Esophagus muscularis mucosa (tissue), 4 donors: ENCODE measurements around the gene CMTR2.

Experiments used
- CTCF ChIP-seq, 3 experiments: fragments of 200-600 bp in 2 of 3; fragments of 450-650 bp in 1 of 3; sonication (generic) in 2 of 3; IDR thresholded peaks; one replicate each; pipeline ENCODE4 v1.5.1; 2017 to 2019; ENCODE audit warnings: antibody characterized with exemption in 3 of 3, mild to moderate bottlenecking in 2 of 3, moderate library complexity in 1 of 3
- EP300 ChIP-seq: sonication (generic); formaldehyde crosslinking; IDR thresholded peaks from one replicate; pipeline ENCODE4 v1.6.1; 2017; ENCODE audit warnings: antibody characterized with exemption
- POLR2A ChIP-seq: fragments of 450-650 bp; IDR thresholded peaks from one replicate; pipeline ENCODE4 v1.6.1; 2017; ENCODE audit warnings: antibody characterized with exemption, moderate library complexity, mild to moderate bottlenecking, low read depth
- POLR2AphosphoS5 ChIP-seq, 2 donors: sonication (generic); formaldehyde crosslinking; IDR thresholded peaks; one replicate each; pipeline ENCODE4 v1.6.1; 2017; ENCODE audit warnings: antibody characterized with exemption in 2 of 2

GRCh38 chr16:71260995-71261394 lies 28.2 kb downstream of the CMTR2 start:
- TF ChIP-seq CTCF (IDR thresholded peaks at IDR 0.05) (no peak), EP300 (no peak), POLR2AphosphoS5 (IDR thresholded peaks at IDR 0.05) (no peak), POLR2A (no peak)
